CD14-positive monocyte (primary cell): ENCODE data around the gene ERBB4. TPM values are rescaled to one million over a fixed set of nuclear protein-coding genes. Genes with fewer than 3 reads are reported as not detected.

ENCODE experiments used
- DNase-seq, 3 donors: peaks; one replicate each; pipeline ENCODE4 v3.0.0-alpha.2; 2011 to 2022
- H2AFZ ChIP-seq: 2 replicates; pipeline ENCODE4 v1.6.0; 2012; ENCODE audit warnings: mild to moderate bottlenecking, low read depth, low read length, inconsistent platforms; ENCODE audit not compliant: insufficient read depth, poor library complexity, severe bottlenecking
- H3K27ac ChIP-seq, 2 donors: 1 replicate in 1 of 2; 2 replicates in 1 of 2; pipeline ENCODE4 v1.5.1; 2012 to 2013; ENCODE audit warnings: low read length in 2 of 2, control low read depth in 1 of 2, inconsistent platforms in 1 of 2, low read depth in 1 of 2, mild to moderate bottlenecking in 1 of 2
- H3K27me3 ChIP-seq, 2 donors: one replicate each; pipeline versions ENCODE4 v1.6.0 to v1.6.1; 2011 to 2013; ENCODE audit warnings: low read length in 2 of 2; ENCODE audit not compliant: control insufficient read depth in 2 of 2, insufficient read depth in 2 of 2
- H3K36me3 ChIP-seq, 2 donors: replicated peaks in 1 of 2; 1 replicate in 1 of 2; 2 replicates in 1 of 2; pipeline versions ENCODE4 v1.5.1 to v1.6.1; 2012 to 2013; ENCODE audit warnings: low read length in 2 of 2, control low read depth in 1 of 2, inconsistent platforms in 1 of 2, mild to moderate bottlenecking in 1 of 2; ENCODE audit not compliant: insufficient read depth in 2 of 2, control insufficient read depth in 1 of 2
- H3K4me1 ChIP-seq, 2 donors: 1 replicate in 1 of 2; 2 replicates in 1 of 2; pipeline versions ENCODE4 v1.5.1 to v1.6.1; 2012 to 2013; ENCODE audit warnings: low read length in 2 of 2, control low read depth in 1 of 2, inconsistent platforms in 1 of 2, mild to moderate bottlenecking in 1 of 2, moderate library complexity in 1 of 2; ENCODE audit not compliant: insufficient read depth in 2 of 2, control insufficient read depth in 1 of 2
- H3K4me2 ChIP-seq: replicated peaks from 2 replicates; pipeline ENCODE3; 2012; ENCODE audit warnings: low read length, moderate library complexity, mild to moderate bottlenecking; ENCODE audit not compliant: poor library complexity, severe bottlenecking; ENCODE audit errors: extremely low read depth
- H3K4me3 ChIP-seq, 3 experiments: fragments of 200-600 bp in 1 of 3; sonication (generic) in 1 of 3; replicated peaks in 1 of 3; 1 replicate in 2 of 3; 2 replicates in 1 of 3; pipeline ENCODE4 v1.5.1; 2011 to 2013; ENCODE audit warnings: low read length in 3 of 3, mild to moderate bottlenecking in 3 of 3, control low read depth in 2 of 3, low read depth in 2 of 3, inconsistent platforms in 1 of 3, moderate library complexity in 1 of 3
- H3K79me2 ChIP-seq: 2 replicates; pipeline ENCODE4 v1.6.0; 2012; ENCODE audit warnings: mild to moderate bottlenecking, control low read depth, inconsistent platforms, low read length, moderate library complexity; ENCODE audit not compliant: insufficient read depth
- H3K9ac ChIP-seq: 2 replicates; pipeline ENCODE4 v1.6.0; 2017; ENCODE audit warnings: low read length, mild to moderate bottlenecking; ENCODE audit not compliant: insufficient read depth, poor library complexity, severe bottlenecking
- H3K9me3 ChIP-seq, 2 donors: replicated peaks in 1 of 2; 1 replicate in 1 of 2; 2 replicates in 1 of 2; pipeline versions ENCODE4 v1.5.1 to v1.6.1; 2012 to 2013; ENCODE audit warnings: low read length in 2 of 2, control low read depth in 1 of 2; ENCODE audit not compliant: control insufficient read depth in 1 of 2, insufficient read depth in 1 of 2
- H4K20me1 ChIP-seq: 2 replicates; pipeline ENCODE4 v1.6.0; 2012; ENCODE audit warnings: mild to moderate bottlenecking, low read length, control low read depth, moderate library complexity; ENCODE audit not compliant: insufficient read depth
- H3K27ac Mint-ChIP-seq, 7 donors: one replicate each; pipeline ENCODE4 v1.8.0; 2020; ENCODE audit warnings: mild to moderate bottlenecking in 7 of 7, mixed read lengths in 7 of 7, moderate library complexity in 6 of 7, inconsistent platforms in 2 of 7
- H3K27me3 Mint-ChIP-seq, 3 donors: one replicate each; pipeline ENCODE4 v1.8.0; 2021 to 2022; ENCODE audit warnings: low read depth in 3 of 3, mild to moderate bottlenecking in 3 of 3, mixed read lengths in 3 of 3, moderate library complexity in 3 of 3, inconsistent platforms in 1 of 3
- H3K36me3 Mint-ChIP-seq, 2 donors: one replicate each; pipeline ENCODE4 v1.8.0; 2020; ENCODE audit warnings: mixed read lengths in 2 of 2, inconsistent platforms in 1 of 2, mild to moderate bottlenecking in 1 of 2
- H3K4me1 Mint-ChIP-seq: one replicate; pipeline ENCODE4 v1.8.0; 2020; ENCODE audit warnings: mild to moderate bottlenecking, mixed read lengths
- H3K4me3 Mint-ChIP-seq, 2 donors: one replicate each; pipeline ENCODE4 v1.8.0; 2020; ENCODE audit warnings: mild to moderate bottlenecking in 2 of 2, mixed read lengths in 2 of 2, moderate library complexity in 1 of 2
- H3K9me3 Mint-ChIP-seq, 7 donors: one replicate each; pipeline ENCODE4 v1.8.0; 2020 to 2022; ENCODE audit warnings: mixed read lengths in 7 of 7, mild to moderate bottlenecking in 6 of 7, moderate library complexity in 6 of 7, inconsistent platforms in 2 of 7
- WGBS: methylation state at CpG from one replicate; pipeline ENCODE4 v1.1.5; 2013; ENCODE audit warnings: missing lambda C conversion rate; ENCODE audit not compliant: insufficient coverage; 5-methylcytosine and 5-hydroxymethylcytosine counted together
- intact Hi-C, 2 donors: fragments of 100-400 bp; cut with micrococcal nuclease; formaldehyde crosslinking; loops; one replicate each; pipeline versions ENCODE4 v1.15.0 to v1.15.1; 2023
- polyA plus RNA-seq, 3 donors: library from polyadenylated mRNA; depleted of rRNA in 1 of 3; unstranded in 2 of 3; stranded (reverse) in 1 of 3; fragments of 300-500 nt in 2 of 3; fragments of >200 nt in 1 of 3; fragmentation: Illumina TruSeq in 2 of 3; gene quantifications; 1 replicate in 2 of 3; 2 replicates in 1 of 3; pipeline ENCODE4 v1.2.3, GENCODE V29; 2012 to 2021
- TF ChIP-seq, protein P1 (sequence below): fragments of 200-600 bp; IDR thresholded peaks from one replicate; pipeline ENCODE4 v1.8.0; 2022; ENCODE audit warnings: antibody characterized with exemption, mild to moderate bottlenecking

Gene ERBB4
- polyA plus RNA-seq, 3 donors = not detected

- Histone ChIP-seq H3K79me2 (no peaks in the 10 kb centered on the region), H3K36me3 (no peaks in the 10 kb centered on the region), H3K27ac (no peak overlapping the region), H3K9ac (no peak overlapping the region), H2AFZ (no peak overlapping the region), H3K4me2 (no peak overlapping the region), H3K4me1 (no peaks in the 10 kb centered on the region), H3K27me3 (no peaks in the 10 kb centered on the region), H3K9me3 (no peaks in the 10 kb centered on the region), H4K20me1 (no peaks in the 10 kb centered on the region), H3K4me3 (no peak overlapping the region)
- DNase-seq = no peak
- Mint-ChIP-seq H3K27me3 (no peaks in the 10 kb centered on the region), H3K36me3 (no peaks in the 10 kb centered on the region), H3K9me3 (peaks cover 0 to 2% (median 0%) of the 10 kb centered on the region in 7 donors), H3K4me3 (no peak overlapping the region), H3K27ac (no peak overlapping the region), H3K4me1 (no peaks in the 10 kb centered on the region)
- WGBS = 75% methylated on average over 1 of the region's 1 CpG
- TF ChIP-seq, protein P1, sequence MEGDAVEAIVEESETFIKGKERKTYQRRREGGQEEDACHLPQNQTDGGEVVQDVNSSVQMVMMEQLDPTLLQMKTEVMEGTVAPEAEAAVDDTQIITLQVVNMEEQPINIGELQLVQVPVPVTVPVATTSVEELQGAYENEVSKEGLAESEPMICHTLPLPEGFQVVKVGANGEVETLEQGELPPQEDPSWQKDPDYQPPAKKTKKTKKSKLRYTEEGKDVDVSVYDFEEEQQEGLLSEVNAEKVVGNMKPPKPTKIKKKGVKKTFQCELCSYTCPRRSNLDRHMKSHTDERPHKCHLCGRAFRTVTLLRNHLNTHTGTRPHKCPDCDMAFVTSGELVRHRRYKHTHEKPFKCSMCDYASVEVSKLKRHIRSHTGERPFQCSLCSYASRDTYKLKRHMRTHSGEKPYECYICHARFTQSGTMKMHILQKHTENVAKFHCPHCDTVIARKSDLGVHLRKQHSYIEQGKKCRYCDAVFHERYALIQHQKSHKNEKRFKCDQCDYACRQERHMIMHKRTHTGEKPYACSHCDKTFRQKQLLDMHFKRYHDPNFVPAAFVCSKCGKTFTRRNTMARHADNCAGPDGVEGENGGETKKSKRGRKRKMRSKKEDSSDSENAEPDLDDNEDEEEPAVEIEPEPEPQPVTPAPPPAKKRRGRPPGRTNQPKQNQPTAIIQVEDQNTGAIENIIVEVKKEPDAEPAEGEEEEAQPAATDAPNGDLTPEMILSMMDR = no peak
- intact Hi-C loops = no loop called here
Measured at GRCh38 chr2:211955648-211956047, 583.0 kb downstream of the ERBB4 start.

DNA sequence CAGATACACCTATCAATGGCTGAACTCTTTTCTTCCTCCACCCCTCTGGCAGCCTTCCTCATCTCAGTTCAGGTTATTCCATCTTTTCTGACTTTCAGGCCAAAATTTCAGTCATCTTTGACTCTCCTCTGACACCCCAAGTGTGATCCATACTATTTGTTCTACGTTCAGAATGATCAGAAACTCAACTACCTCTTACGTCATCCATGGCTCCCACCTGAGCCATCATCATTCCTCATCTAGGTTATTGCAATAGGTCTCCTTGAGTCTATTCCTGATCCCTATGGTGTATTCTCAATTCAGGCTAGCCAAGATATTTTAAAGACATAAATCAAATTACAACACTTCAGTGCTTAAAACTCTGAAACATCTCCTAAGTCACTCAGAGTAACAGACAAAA, 589.7 kb downstream of the ERBB4 start:
- no peak overlapping the region for H3K4me2 ChIP-seq

More for the DNA sequence above, 589.7 kb downstream of the ERBB4 start:
- Mint-ChIP-seq H3K4me3 (no peak overlapping the region), H3K27ac (no peak overlapping the region), H3K27me3 (no peaks in the 10 kb centered on the region), H3K4me1 (no peaks in the 10 kb centered on the region), H3K36me3 (no peaks in the 10 kb centered on the region), H3K9me3 (peaks cover 0 to 3% (median 0%) of the 10 kb centered on the region in 7 donors)
- Histone ChIP-seq H3K79me2 (no peaks in the 10 kb centered on the region), H3K27ac (no peak overlapping the region), H3K4me1 (no peaks in the 10 kb centered on the region), H3K36me3 (no peaks in the 10 kb centered on the region), H3K9me3 (no peaks in the 10 kb centered on the region), H3K27me3 (no peaks in the 10 kb centered on the region), H3K9ac (no peak overlapping the region), H3K4me3 (no peak overlapping the region), H4K20me1 (no peaks in the 10 kb centered on the region), H2AFZ (no peak overlapping the region)
- DNase-seq = no peak
- intact Hi-C loops = no loop called here
- 68% methylated on average over 2 of the region's 2 CpGs for WGBS
- TF ChIP-seq, protein P1 = no peak
